ENCODE data around the gene ZNF785.
A peak's percentile ranks its signal among the peaks of the same experiment; 100 is the strongest.
"Not testable (repeated sequence)": the region's sequence is repeated elsewhere in the genome, so short reads cannot be mapped to it uniquely, and the experiment has no call there.

Gene ZNF785

DNA sequence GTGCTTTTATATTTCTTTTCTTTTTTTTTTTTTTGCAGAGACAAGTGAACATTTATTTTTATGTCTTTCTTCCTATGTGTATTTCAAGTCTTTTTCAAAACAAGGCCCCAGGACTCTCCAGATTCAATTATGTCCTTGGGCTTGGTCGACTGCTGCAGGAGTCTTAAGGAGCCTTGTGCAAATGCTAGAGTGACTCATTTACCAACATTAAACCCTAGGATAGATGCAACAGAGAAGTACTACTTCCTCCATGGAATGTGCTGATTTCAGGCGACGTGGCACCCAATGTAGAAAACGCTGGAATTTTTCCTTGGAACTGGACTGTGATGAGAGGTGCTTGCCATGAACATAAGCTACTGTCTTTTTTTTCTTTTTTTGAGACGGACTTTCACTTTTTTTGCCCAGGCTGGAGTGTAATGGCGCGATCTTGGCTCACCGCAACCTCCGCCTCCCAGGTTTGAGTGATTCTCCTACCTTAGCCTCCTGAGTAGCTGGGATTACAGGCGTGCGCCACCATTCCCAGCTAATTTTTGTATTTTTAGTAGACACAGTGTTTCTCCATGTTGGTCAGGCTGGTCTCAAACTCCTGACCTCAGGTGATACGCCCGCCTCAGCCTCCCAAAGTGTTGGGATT, 49.0 kb downstream of the ZNF785 start:
- DNase-seq: not testable (repeated sequence)

DNA sequence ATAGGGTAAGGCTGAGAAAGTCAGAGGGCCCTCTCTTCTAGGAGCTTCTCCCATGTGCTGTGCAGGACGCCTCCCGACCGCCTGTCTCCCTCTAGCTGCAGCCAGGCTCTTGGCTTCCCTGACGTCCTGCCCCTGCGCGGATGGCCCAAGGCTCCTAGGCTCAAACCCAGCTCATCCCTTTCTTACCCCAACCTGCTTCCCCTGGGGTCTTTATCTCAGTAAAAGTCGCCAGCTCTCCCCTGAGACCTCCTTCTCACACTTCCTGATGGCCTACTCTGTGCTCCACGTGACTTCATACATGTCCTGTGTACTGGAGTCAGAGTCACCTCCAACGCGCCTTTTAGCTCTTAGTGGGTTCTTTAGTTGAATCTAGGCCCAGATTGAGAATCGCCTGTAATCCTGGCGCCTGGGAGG, 49.7 kb downstream of the ZNF785 start:
- peak; percentile 63 for DNase-seq

DNA sequence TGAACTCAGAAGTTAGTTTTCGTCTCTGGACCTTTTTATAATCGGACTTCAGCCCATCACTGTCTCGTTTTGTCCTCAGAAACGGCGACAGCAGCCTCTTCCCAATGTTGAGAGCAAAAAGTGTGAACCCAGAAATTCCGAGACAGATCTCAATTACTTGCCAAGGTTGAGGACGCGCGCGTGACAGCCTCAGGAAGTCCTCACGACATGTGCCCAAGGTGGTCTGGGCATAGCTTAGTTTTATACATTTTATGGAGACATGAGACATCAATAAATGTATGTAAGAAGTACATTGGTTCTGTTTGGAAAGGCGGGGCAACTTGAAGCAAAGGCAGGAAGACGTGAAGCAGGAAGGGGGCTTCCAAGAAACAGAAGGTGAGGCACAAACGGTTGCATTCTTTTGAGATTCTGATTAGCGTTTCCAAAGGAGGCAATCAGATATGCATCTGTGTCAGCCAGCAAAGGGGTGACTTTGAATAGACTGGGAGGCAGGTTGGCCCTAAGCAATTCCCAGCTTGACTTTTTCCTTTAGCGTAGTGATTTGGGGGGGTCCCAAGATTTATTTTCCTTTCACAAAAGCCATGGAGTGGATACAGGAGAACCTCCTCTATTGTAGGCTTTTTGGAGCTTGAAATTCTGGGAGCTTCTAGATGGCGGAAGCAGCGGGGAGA, 50.3 kb downstream of the ZNF785 start:
- no peak for DNase-seq

DNA sequence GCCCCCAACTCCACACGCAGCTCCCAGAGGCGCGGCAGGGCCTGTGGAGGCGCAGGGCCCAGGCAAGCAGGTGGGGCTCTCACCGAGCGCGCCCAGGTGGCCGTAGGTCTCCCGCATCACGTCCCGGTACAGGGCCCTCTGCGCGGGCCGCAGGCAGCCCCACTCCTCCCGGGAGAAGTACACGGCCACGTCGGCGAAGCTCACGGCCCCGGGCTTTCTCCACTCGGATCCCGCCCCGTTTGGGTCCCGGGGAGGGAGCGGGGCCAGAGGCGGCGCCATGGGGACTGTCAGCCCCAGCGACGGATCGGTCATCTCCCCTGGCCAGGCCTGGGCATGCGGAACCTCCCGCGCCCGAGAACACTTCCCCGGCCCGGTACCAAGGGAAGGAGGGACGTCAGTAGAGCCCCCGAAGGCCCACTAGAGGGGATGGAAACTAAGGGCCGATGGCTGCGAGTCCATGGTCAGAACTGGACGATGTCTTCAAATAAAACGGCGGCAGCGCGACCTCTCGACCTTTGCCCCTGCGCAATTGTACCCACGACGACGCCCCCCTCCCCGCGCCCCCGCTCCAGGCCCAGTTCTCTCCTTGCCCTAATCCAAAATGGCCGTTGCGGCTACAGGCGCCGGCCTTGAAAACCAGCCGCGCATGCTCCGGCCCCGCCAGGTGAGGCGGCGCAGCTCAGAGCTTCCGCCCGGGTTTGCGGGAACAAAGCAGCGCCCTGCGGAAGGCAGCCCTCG, 51.0 kb downstream of the ZNF785 start, which contains the start of gene ZNF747:
Gene ZNF747 (minus strand): TSS at position 491 of the 738 bp plus-strand sequence. CDS start 179 bp downstream, at position 312.
- peak; percentile 95 for DNase-seq

DNA sequence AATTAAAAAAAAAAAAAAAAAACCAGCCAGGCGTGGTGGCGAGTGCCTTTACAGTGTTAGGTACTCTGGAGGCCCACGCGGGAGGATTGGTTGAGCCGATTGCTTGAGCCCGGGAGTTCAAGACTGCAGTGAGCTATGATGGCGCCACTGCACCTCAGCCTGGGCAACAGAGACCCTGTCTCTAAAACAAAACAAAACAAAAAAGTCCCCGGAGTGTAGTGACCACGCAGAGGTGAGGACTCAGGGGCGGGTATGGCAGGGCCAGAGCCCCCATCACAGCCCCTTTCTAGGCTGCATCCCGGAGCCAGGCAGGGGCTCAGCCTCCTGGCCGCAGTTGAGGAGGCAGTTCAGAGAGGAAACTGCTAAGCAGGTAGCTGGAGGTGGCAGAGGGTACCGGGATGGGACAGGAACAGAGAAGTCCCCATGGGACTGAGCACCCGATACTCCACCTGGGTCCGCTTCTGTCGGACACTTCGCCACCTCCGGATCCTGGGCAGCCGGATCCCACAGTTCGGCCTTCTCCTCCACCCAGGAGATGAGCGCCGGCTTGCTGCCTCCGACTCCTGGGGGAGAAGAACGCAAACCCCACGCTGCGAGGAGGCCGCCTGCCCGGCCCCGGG, 51.6 kb downstream of the ZNF785 start:
- DNase-seq: no peak

DNA sequence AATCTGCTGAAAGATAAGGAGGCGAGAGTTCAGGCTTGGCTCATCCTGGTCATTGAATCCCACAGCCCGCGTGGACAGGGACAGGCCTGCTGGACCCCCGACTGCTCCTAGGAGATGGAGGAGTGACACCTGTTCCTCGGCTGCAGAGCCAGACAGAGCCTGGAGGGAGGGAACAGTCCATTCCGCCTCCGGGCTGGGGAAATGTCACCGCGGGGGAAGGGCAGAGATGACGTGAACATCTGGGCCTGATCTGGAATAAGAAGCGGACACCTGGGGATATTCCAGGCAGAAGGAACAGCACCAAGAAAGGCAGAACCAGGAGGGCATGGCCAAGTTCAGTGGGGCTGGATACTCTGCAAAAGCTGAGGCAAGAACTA, 52.4 kb downstream of the ZNF785 start:
- DNase-seq: no peak

DNA sequence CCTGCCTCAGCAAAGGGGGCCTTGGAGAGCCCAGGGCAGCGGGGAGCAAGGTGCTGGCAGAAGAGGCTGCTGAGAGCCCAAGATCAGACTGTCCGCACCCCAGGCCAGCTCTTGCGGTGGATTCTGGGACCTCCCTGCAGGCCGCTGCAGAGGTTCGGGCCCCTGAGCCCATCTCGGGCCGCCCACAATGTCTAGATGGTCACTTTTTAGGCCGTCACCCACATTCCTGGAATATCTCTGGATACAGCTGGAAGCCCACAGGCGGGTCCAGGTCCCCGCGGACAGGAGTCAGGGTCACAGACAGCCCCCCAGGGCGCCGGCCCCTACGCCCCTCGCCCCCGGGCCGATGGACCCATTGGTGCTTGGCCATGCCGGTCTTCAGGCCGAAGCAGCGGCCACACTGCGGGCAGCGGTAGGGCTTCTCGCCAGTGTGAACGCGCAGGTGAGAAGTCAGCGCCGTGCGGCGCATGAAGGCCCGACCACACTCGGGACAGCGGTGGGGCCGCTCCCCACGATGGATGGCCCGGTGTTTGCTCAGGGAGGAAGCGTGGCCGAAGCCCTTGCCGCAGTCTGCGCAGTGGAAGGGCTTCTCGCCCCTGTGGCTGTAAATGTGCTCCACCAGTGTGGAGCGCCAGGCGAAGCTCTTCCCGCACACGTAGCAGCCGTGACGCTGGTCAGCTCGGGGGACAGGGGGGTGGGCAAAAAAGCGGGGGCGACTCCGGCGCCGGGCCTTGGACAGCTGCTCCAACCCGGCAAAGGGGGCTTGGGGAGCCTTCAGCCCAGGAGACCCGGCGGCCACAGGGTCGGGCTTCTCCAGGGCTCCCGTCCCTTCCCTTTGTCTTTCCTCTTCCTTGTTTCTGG, 53.0 kb downstream of the ZNF785 start:
- no peak for DNase-seq
